ENCODE measurements around the gene MEI1.

The MEI1 gene

GRCh38 chr22:41739576-41739975 is 40.3 kb downstream of the MEI1 start:
- Mint-ChIP-seq H3K4me3 (no peak overlapping the region), H3K9me3 (no peaks in the 10 kb centered on the region), H3K27ac (no peak overlapping the region), H3K27me3 (no peaks in the 10 kb centered on the region), H3K36me3 (no peaks in the 10 kb centered on the region), H3K4me1 (peaks cover 5% of the 10 kb centered on the region)
- no peak for ATAC-seq (ENCODE audit: low read depth)
- no peak for DNase-seq (ENCODE audit: low spot score in 2 of 2)

- no peak overlapping the region for H3K27ac Mint-ChIP-seq
- no peak for ATAC-seq (ENCODE audit: low read depth)
- no peak overlapping the region for H3K4me3 Mint-ChIP-seq
- no peaks in the 10 kb centered on the region for H3K36me3 Mint-ChIP-seq
- peaks cover 25% of the 10 kb centered on the region for H3K4me1 Mint-ChIP-seq
- DNase-seq (ENCODE audit: low spot score in 2 of 2): no peak
- no peaks in the 10 kb centered on the region for H3K9me3 Mint-ChIP-seq
- H3K27me3 Mint-ChIP-seq: no peaks in the 10 kb centered on the region
Observed at GRCh38 chr22:41742918-41743317, 43.6 kb downstream of the MEI1 start.

- DNase-seq (ENCODE audit: low spot score in 2 of 2): no peak
- no peaks in the 10 kb centered on the region for H3K27me3 Mint-ChIP-seq
- no peaks in the 10 kb centered on the region for H3K9me3 Mint-ChIP-seq
- peaks cover 33% of the 10 kb centered on the region for H3K4me1 Mint-ChIP-seq
- ATAC-seq (ENCODE audit: low read depth): no peak
- H3K36me3 Mint-ChIP-seq: no peaks in the 10 kb centered on the region
- no peak overlapping the region for H3K4me3 Mint-ChIP-seq
- H3K27ac Mint-ChIP-seq: peak overlapping the region; percentile 71
Observed at GRCh38 chr22:41745968-41746367, 46.7 kb downstream of the MEI1 start.

- DNase-seq (ENCODE audit: low spot score in 2 of 2): peak; percentile 20 to 30
- Mint-ChIP-seq H3K27me3 (no peaks in the 10 kb centered on the region), H3K4me3 (peak overlapping the region; percentile 1), H3K36me3 (no peaks in the 10 kb centered on the region), H3K4me1 (peaks cover 33% of the 10 kb centered on the region), H3K27ac (peak overlapping the region; percentile 71), H3K9me3 (no peaks in the 10 kb centered on the region)
- ATAC-seq (ENCODE audit: low read depth): peak; percentile 99
Observed at GRCh38 chr22:41746567-41747400, 47.5 kb downstream of the MEI1 start.

- Mint-ChIP-seq H3K27ac (no peak overlapping the region), H3K4me3 (no peak overlapping the region), H3K4me1 (peaks cover 19% of the 10 kb centered on the region), H3K27me3 (no peaks in the 10 kb centered on the region), H3K9me3 (peaks cover 2% of the 10 kb centered on the region), H3K36me3 (no peaks in the 10 kb centered on the region)
- DNase-seq (ENCODE audit: low spot score in 2 of 2): no peak
- ATAC-seq (ENCODE audit: low read depth): no peak
Observed at GRCh38 chr22:41752011-41752970, 53.0 kb downstream of the MEI1 start.

- H3K27me3 Mint-ChIP-seq: no peaks in the 10 kb centered on the region
- ATAC-seq (ENCODE audit: low read depth) (no peak), DNase-seq (ENCODE audit: low spot score in 2 of 2) (no peak)
- H3K4me1 Mint-ChIP-seq: peaks cover 14% of the 10 kb centered on the region
- no peaks in the 10 kb centered on the region for H3K36me3 Mint-ChIP-seq
- H3K9me3 Mint-ChIP-seq: peaks cover 2% of the 10 kb centered on the region
- peak overlapping the region; percentile 25 for H3K27ac Mint-ChIP-seq
- no peak overlapping the region for H3K4me3 Mint-ChIP-seq
Observed at GRCh38 chr22:41753984-41754383, 54.7 kb downstream of the MEI1 start.

- H3K36me3 Mint-ChIP-seq: no peaks in the 10 kb centered on the region
- DNase-seq (ENCODE audit: low spot score in 2 of 2): no peak
- peaks cover 7% of the 10 kb centered on the region for H3K4me1 Mint-ChIP-seq
- no peaks in the 10 kb centered on the region for H3K27me3 Mint-ChIP-seq
- no peak for ATAC-seq (ENCODE audit: low read depth)
- no peak overlapping the region for H3K4me3 Mint-ChIP-seq
- H3K9me3 Mint-ChIP-seq: peaks cover 2% of the 10 kb centered on the region
- no peak overlapping the region for H3K27ac Mint-ChIP-seq
Observed at GRCh38 chr22:41757502-41757901, 58.2 kb downstream of the MEI1 start.

- H3K4me3 Mint-ChIP-seq: no peak overlapping the region
- H3K27ac Mint-ChIP-seq: no peak overlapping the region
- peaks cover 2% of the 10 kb centered on the region for H3K9me3 Mint-ChIP-seq
- ATAC-seq (ENCODE audit: low read depth): no peak
- H3K27me3 Mint-ChIP-seq: no peaks in the 10 kb centered on the region
- no peaks in the 10 kb centered on the region for H3K36me3 Mint-ChIP-seq
- DNase-seq (ENCODE audit: low spot score in 2 of 2): no peak
- H3K4me1 Mint-ChIP-seq: peaks cover 7% of the 10 kb centered on the region
Observed at GRCh38 chr22:41758231-41758630, 58.9 kb downstream of the MEI1 start.

GRCh38 chr22:41762980-41763779 is 63.9 kb downstream of the MEI1 start:
- H3K27ac Mint-ChIP-seq: no peak overlapping the region
- DNase-seq (ENCODE audit: low spot score in 2 of 2) (peak; percentile 41 to 54), ATAC-seq (ENCODE audit: low read depth) (peak; percentile 83)
- H3K9me3 Mint-ChIP-seq: no peaks in the 10 kb centered on the region
- H3K36me3 Mint-ChIP-seq: no peaks in the 10 kb centered on the region
- H3K4me3 Mint-ChIP-seq: no peak overlapping the region
- no peaks in the 10 kb centered on the region for H3K27me3 Mint-ChIP-seq
- H3K4me1 Mint-ChIP-seq: peaks cover 5% of the 10 kb centered on the region

- Mint-ChIP-seq H3K27ac (no peak overlapping the region), H3K9me3 (no peaks in the 10 kb centered on the region), H3K4me3 (no peak overlapping the region), H3K27me3 (no peaks in the 10 kb centered on the region), H3K36me3 (no peaks in the 10 kb centered on the region), H3K4me1 (peaks cover 5% of the 10 kb centered on the region)
- ATAC-seq (ENCODE audit: low read depth) (no peak), DNase-seq (ENCODE audit: low spot score in 2 of 2) (no peak)
Observed at GRCh38 chr22:41766476-41766875, 67.2 kb downstream of the MEI1 start.

GRCh38 chr22:41768430-41768829 is 69.1 kb downstream of the MEI1 start:
- Mint-ChIP-seq H3K36me3 (no peaks in the 10 kb centered on the region), H3K27ac (no peak overlapping the region), H3K4me1 (no peaks in the 10 kb centered on the region), H3K9me3 (no peaks in the 10 kb centered on the region), H3K27me3 (no peaks in the 10 kb centered on the region), H3K4me3 (no peak overlapping the region)
- no peak for DNase-seq (ENCODE audit: low spot score in 2 of 2)
- ATAC-seq (ENCODE audit: low read depth): no peak

GRCh38 chr22:41770715-41771468 is 71.6 kb downstream of the MEI1 start:
- no peak overlapping the region for H3K27ac Mint-ChIP-seq
- no peak overlapping the region for H3K4me3 Mint-ChIP-seq

GRCh38 chr22:41772198-41772597 is 72.9 kb downstream of the MEI1 start:
- Mint-ChIP-seq H3K9me3 (no peaks in the 10 kb centered on the region), H3K27me3 (peaks cover 1% of the 10 kb centered on the region), H3K4me1 (no peaks in the 10 kb centered on the region), H3K36me3 (no peaks in the 10 kb centered on the region), H3K27ac (no peak overlapping the region), H3K4me3 (no peak overlapping the region)
- ATAC-seq (ENCODE audit: low read depth) (no peak), DNase-seq (ENCODE audit: low spot score in 2 of 2) (no peak)

More at GRCh38 chr22:41770715-41771468, 71.6 kb downstream of the MEI1 start:
- no peaks in the 10 kb centered on the region for H3K9me3 Mint-ChIP-seq
- no peaks in the 10 kb centered on the region for H3K27me3 Mint-ChIP-seq
- ATAC-seq (ENCODE audit: low read depth) (no peak), DNase-seq (ENCODE audit: low spot score in 2 of 2) (no peak)
- no peaks in the 10 kb centered on the region for H3K4me1 Mint-ChIP-seq
- H3K36me3 Mint-ChIP-seq: no peaks in the 10 kb centered on the region

Data from memory B cell (primary cell).